ENCODE results near the gene PARD3. TPM values are rescaled to one million over a fixed set of nuclear protein-coding genes. Genes with fewer than 3 reads are reported as not detected.
"Not testable (repeated sequence)": the region's sequence is repeated elsewhere in the genome, so short reads cannot be mapped to it uniquely, and the experiment has no call there.

PARD3 gene
- total and polyA plus RNA-seq, 2 experiments from 2014 or later, result 47.2 to 59.7 TPM

GRCh38 chr10:34647160-34647559, 167.9 kb downstream of the PARD3 start:
- H3K79me2 ChIP-seq, result peaks cover 76% of the 10 kb centered on the region
- H4K20me1 ChIP-seq (ENCODE audit: insufficient read depth, poor library complexity, severe bottlenecking), result peaks cover 7% of the 10 kb centered on the region
- H3K27ac ChIP-seq, result no peak overlapping the region
- no peaks in the 10 kb centered on the region for H3K4me1 ChIP-seq (ENCODE audit: insufficient read depth)
- 51% methylated on average over 7 of the region's 7 CpGs for WGBS (ENCODE audit: low lambda C conversion rate, missing lambda C conversion rate)
- TF ChIP-seq CTCF (IDR thresholded peaks at IDR 0.05; ENCODE audit: poor library complexity), result no peak
- no peak for TF ChIP-seq EZH2 (IDR thresholded peaks at IDR 0.05; ENCODE audit: borderline replicate concordance)
- no peak for TF ChIP-seq EZH2phosphoT487 (IDR thresholded peaks at IDR 0.05; ENCODE audit: low read depth, severe bottlenecking, unreplicated experiment)
- H3K27me3 ChIP-seq, result no peaks in the 10 kb centered on the region
- no peaks in the 10 kb centered on the region for H3K9me3 ChIP-seq (ENCODE audit: low read depth)
- H2AFZ ChIP-seq, result no peak overlapping the region
- H3K4me2 ChIP-seq, result no peak overlapping the region
- H3K36me3 ChIP-seq (replicated peaks; ENCODE audit: insufficient read depth, low read depth), result no peaks in the 10 kb centered on the region
- DNase-seq (ENCODE audit: low spot score), result no peak
- no peak overlapping the region for H3K4me3 ChIP-seq
- no peaks in the 10 kb centered on the region for H3K9me2 ChIP-seq (replicated peaks; ENCODE audit: insufficient read depth)

GRCh38 chr10:34646331-34646730, 168.8 kb downstream of the PARD3 start:
- WGBS (ENCODE audit: low lambda C conversion rate, missing lambda C conversion rate), result 92% methylated on average over 6 of the region's 6 CpGs
- no peaks in the 10 kb centered on the region for H3K9me2 ChIP-seq (replicated peaks; ENCODE audit: insufficient read depth)
- no peak overlapping the region for H2AFZ ChIP-seq
- H3K27me3 ChIP-seq, result no peaks in the 10 kb centered on the region
- peaks cover 75% of the 10 kb centered on the region for H3K79me2 ChIP-seq
- H3K4me2 ChIP-seq, result no peak overlapping the region
- no peak for DNase-seq (ENCODE audit: low spot score)
- no peaks in the 10 kb centered on the region for H3K36me3 ChIP-seq (replicated peaks; ENCODE audit: insufficient read depth, low read depth)
- TF ChIP-seq EZH2phosphoT487 (IDR thresholded peaks at IDR 0.05; ENCODE audit: low read depth, severe bottlenecking, unreplicated experiment) (no peak), EZH2 (IDR thresholded peaks at IDR 0.05; ENCODE audit: borderline replicate concordance) (no peak), CTCF (IDR thresholded peaks at IDR 0.05; ENCODE audit: poor library complexity) (no peak)
- no peaks in the 10 kb centered on the region for H3K9me3 ChIP-seq (ENCODE audit: low read depth)
- H3K4me1 ChIP-seq (ENCODE audit: insufficient read depth), result no peaks in the 10 kb centered on the region
- no peak overlapping the region for H3K27ac ChIP-seq
- no peak overlapping the region for H3K4me3 ChIP-seq
- peaks cover 7% of the 10 kb centered on the region for H4K20me1 ChIP-seq (ENCODE audit: insufficient read depth, poor library complexity, severe bottlenecking)

DNA sequence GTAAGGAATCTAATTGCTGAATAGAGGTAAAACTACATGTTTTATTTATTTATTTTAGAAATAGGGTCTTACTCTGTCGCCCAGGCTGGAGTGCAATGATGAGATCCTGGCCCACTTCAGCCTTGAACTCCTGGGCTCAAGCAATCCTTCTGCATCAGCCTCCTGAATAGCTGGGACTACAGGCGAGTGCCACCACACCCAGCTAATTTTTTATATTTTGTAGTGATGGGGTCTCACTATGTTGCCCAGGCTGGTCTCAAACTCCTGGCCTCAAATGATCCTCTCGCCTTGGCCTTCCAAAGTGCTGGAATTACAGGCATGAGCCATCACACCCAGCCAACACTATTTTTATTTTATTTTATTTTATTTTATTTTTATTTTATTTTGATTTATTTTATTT, 170.3 kb downstream of the PARD3 start:
- not testable (repeated sequence) for H4K20me1 ChIP-seq (ENCODE audit: insufficient read depth, poor library complexity, severe bottlenecking); H3K4me1 ChIP-seq (ENCODE audit: insufficient read depth); H3K4me2 ChIP-seq; H3K27me3 ChIP-seq; H3K9me2 ChIP-seq (replicated peaks; ENCODE audit: insufficient read depth); H2AFZ ChIP-seq; H3K9me3 ChIP-seq (ENCODE audit: low read depth); H3K4me3 ChIP-seq; DNase-seq (ENCODE audit: low spot score); H3K27ac ChIP-seq; H3K36me3 ChIP-seq (replicated peaks; ENCODE audit: insufficient read depth, low read depth)
- H3K79me2 ChIP-seq, result peaks cover 73% of the 10 kb centered on the region
- WGBS (ENCODE audit: low lambda C conversion rate, missing lambda C conversion rate), result 97% methylated on average over 3 of the region's 3 CpGs

DNA sequence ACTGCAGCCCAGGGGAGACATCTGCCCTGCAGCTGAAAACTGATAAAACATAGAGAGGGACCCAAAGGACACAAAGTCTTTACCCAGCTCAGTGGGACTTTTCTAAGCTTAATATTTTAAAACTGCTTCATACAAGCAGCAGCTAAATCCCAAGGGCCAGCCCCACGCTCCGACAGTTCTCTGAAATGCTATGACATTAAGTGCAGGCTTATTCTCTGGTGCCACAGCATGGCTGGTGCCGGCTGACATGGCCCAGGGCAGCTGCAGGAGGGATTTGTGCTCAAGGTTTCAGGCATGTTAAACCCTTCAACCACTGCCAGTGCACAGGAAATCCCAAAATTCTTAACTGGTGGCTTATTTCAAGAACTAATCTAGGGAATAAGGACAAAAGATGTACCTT, 170.9 kb downstream of the PARD3 start:
- H3K4me3 ChIP-seq, result no peak overlapping the region
- H3K9me3 ChIP-seq (ENCODE audit: low read depth), result no peaks in the 10 kb centered on the region
- H4K20me1 ChIP-seq (ENCODE audit: insufficient read depth, poor library complexity, severe bottlenecking), result peaks cover 7% of the 10 kb centered on the region
- DNase-seq (ENCODE audit: low spot score), result no peak
- H3K27me3 ChIP-seq, result no peaks in the 10 kb centered on the region
- H3K9me2 ChIP-seq (replicated peaks; ENCODE audit: insufficient read depth), result no peaks in the 10 kb centered on the region
- WGBS (ENCODE audit: low lambda C conversion rate, missing lambda C conversion rate), result 76% methylated on average over 3 of the region's 3 CpGs
- peaks cover 67% of the 10 kb centered on the region for H3K79me2 ChIP-seq
- H3K27ac ChIP-seq, result no peak overlapping the region
- H3K4me1 ChIP-seq (ENCODE audit: insufficient read depth), result peaks cover 7% of the 10 kb centered on the region
- H3K4me2 ChIP-seq, result no peak overlapping the region
- TF ChIP-seq EZH2phosphoT487 (IDR thresholded peaks at IDR 0.05; ENCODE audit: low read depth, severe bottlenecking, unreplicated experiment) (no peak), CTCF (IDR thresholded peaks at IDR 0.05; ENCODE audit: poor library complexity) (no peak), EZH2 (IDR thresholded peaks at IDR 0.05; ENCODE audit: borderline replicate concordance) (no peak)
- H2AFZ ChIP-seq, result no peak overlapping the region
- H3K36me3 ChIP-seq (replicated peaks; ENCODE audit: insufficient read depth, low read depth), result no peaks in the 10 kb centered on the region
